Endothelial cell of umbilical vein (primary cell): Measurements from ENCODE around the gene SPNS2. TPM values are rescaled to one million over a fixed set of nuclear protein-coding genes. Genes with fewer than 3 reads are reported as not detected.

Experiments used
- BruUV-seq: library from RNA; stranded (reverse); fragments of 400-500 nt; replicated peaks from 2 replicates; lab custom pipeline; 2021; lab: Mats Ljungman, UMichigan
- CTCF ChIA-PET: fragments of 300-600, 350-600 bp; sonication (Branson Sonifier 250); formaldehyde crosslinking; loops from one replicate; lab custom pipeline; 2021; ENCODE audit warnings: antibody characterized with exemption, inconsistent platforms; lab: Charles Lee
- POLR2A ChIA-PET: fragments of 300-600, 350-600 bp; sonication (Branson Sonifier 250); formaldehyde crosslinking; loops from one replicate; lab custom pipeline; 2021; ENCODE audit warnings: antibody characterized with exemption, inconsistent platforms; lab: Charles Lee
- DNase-seq: peaks from one replicate; pipeline ENCODE4 v3.0.0-alpha.2; 2011; ENCODE audit warnings: low read depth, low spot score
- FAIRE-seq: peaks from 2 replicates; lab custom pipeline; 2011; peaks lifted over from hg19 to GRCh38; lab: Jason Lieb, UNC
- H2AFZ ChIP-seq: 2 replicates; pipeline ENCODE4 v1.6.0; 2012; ENCODE audit warnings: low read depth, low read length, control low read depth, inconsistent platforms
- H3K27ac ChIP-seq: 2 replicates; pipeline ENCODE4 v1.5.1; 2011; ENCODE audit warnings: low read depth, mild to moderate bottlenecking, control low read depth, low read length, moderate library complexity; ENCODE audit not compliant: insufficient read depth
- H3K27me3 ChIP-seq, 2 experiments: 2 replicates each; pipeline versions ENCODE4 v1.6.0 to v1.6.1; 2011; ENCODE audit warnings: low read length in 2 of 2, mixed read lengths in 1 of 2; ENCODE audit not compliant: control insufficient read depth in 2 of 2, insufficient read depth in 2 of 2
- H3K36me3 ChIP-seq, 2 experiments: 2 replicates in 1 of 2; 3 replicates in 1 of 2; pipeline ENCODE4 v1.5.1; 2011; ENCODE audit warnings: low read length in 2 of 2, mild to moderate bottlenecking in 1 of 2, moderate library complexity in 1 of 2; ENCODE audit not compliant: control insufficient read depth in 2 of 2, insufficient read depth in 2 of 2; ENCODE audit errors: extremely low read depth in 1 of 2
- H3K4me1 ChIP-seq: 3 replicates; pipeline ENCODE4 v1.5.1; 2011; ENCODE audit warnings: mild to moderate bottlenecking, low read length; ENCODE audit not compliant: control insufficient read depth, insufficient read depth; ENCODE audit errors: extremely low read depth
- H3K4me2 ChIP-seq: 2 replicates; pipeline ENCODE4 v1.6.1; 2011; ENCODE audit warnings: low read length, control low read depth, mixed read lengths; ENCODE audit not compliant: insufficient read depth
- H3K4me3 ChIP-seq, 3 experiments: fragments of 200-600 bp in 1 of 3; sonication (generic), shearing (Covaris generic) in 1 of 3; replicated peaks in 1 of 3; 2 replicates each; pipeline ENCODE4 v1.5.1; 2011 to 2016; ENCODE audit warnings: control low read depth in 3 of 3, low read length in 3 of 3, mild to moderate bottlenecking in 2 of 3, inconsistent platforms in 1 of 3, low read depth in 1 of 3, moderate library complexity in 1 of 3; ENCODE audit not compliant: insufficient read depth in 1 of 3
- H3K79me2 ChIP-seq: 2 replicates; pipeline ENCODE4 v1.6.0; 2012; ENCODE audit warnings: low read length, inconsistent platforms; ENCODE audit not compliant: control insufficient read depth, insufficient read depth
- H3K9ac ChIP-seq: replicated peaks from 2 replicates; pipeline ENCODE3; 2011; ENCODE audit warnings: low read length, control low read depth; ENCODE audit not compliant: insufficient read depth; ENCODE audit errors: extremely low read depth
- H3K9me1 ChIP-seq: replicated peaks from 3 replicates; pipeline ENCODE4 v1.6.0; 2011; ENCODE audit warnings: mild to moderate bottlenecking, low read length; ENCODE audit not compliant: control insufficient read depth, insufficient read depth; ENCODE audit errors: extremely low read depth
- H3K9me3 ChIP-seq: replicated peaks from 2 replicates; pipeline ENCODE4 v1.5.1; 2012; ENCODE audit warnings: low read length, inconsistent platforms; ENCODE audit not compliant: control insufficient read depth, insufficient read depth
- H4K20me1 ChIP-seq: replicated peaks from 2 replicates; pipeline ENCODE3; 2011; ENCODE audit warnings: mild to moderate bottlenecking, low read length; ENCODE audit not compliant: control insufficient read depth, insufficient read depth; ENCODE audit errors: extremely low read depth
- CTCF ChIP-seq, 2 donors: IDR thresholded peaks; 1 replicate in 1 of 2; 2 replicates in 1 of 2; pipeline ENCODE4 v1.5.1; 2011; ENCODE audit warnings: low read length in 2 of 2, mild to moderate bottlenecking in 2 of 2, moderate library complexity in 2 of 2, control low read depth in 1 of 2, inconsistent platforms in 1 of 2, low read depth in 1 of 2; ENCODE audit not compliant: insufficient read depth in 1 of 2; ENCODE audit errors: extremely low read depth in 1 of 2
- EZH2 ChIP-seq: IDR thresholded peaks from 2 replicates; pipeline ENCODE4 v1.6.1; 2012; ENCODE audit warnings: borderline replicate concordance, low read depth, mild to moderate bottlenecking, moderate library complexity, low read length, inconsistent platforms; ENCODE audit not compliant: severe bottlenecking
- FOS ChIP-seq: IDR thresholded peaks from 2 replicates; pipeline ENCODE4 v1.6.1; 2011; ENCODE audit warnings: mild to moderate bottlenecking, low read length, moderate library complexity, borderline replicate concordance; ENCODE audit not compliant: insufficient read depth
- GATA2 ChIP-seq: IDR thresholded peaks from 2 replicates; pipeline ENCODE4 v1.7.0; 2011; ENCODE audit warnings: low read depth, mild to moderate bottlenecking, moderate library complexity, mixed read lengths, low read length; ENCODE audit not compliant: insufficient read length, insufficient read depth
- JUN ChIP-seq: IDR thresholded peaks from 2 replicates; pipeline ENCODE4 v1.6.1; 2011; ENCODE audit warnings: borderline replicate concordance, low read depth; ENCODE audit not compliant: insufficient read length, insufficient read depth
- MAX ChIP-seq: IDR thresholded peaks from 2 replicates; pipeline ENCODE4 v1.6.1; 2011; ENCODE audit not compliant: insufficient read depth, insufficient read length
- MYC ChIP-seq: IDR thresholded peaks from one replicate; pipeline ENCODE4 v1.6.1; 2011; ENCODE audit warnings: mild to moderate bottlenecking, low read depth, low read length
- POLR2A ChIP-seq: IDR thresholded peaks from 2 replicates; pipeline ENCODE4 v1.6.1; 2012; ENCODE audit warnings: low read depth, mild to moderate bottlenecking, control low read depth, low read length
- POLR2AphosphoS5 ChIP-seq: IDR thresholded peaks from 2 replicates; pipeline ENCODE4 v1.6.1; 2012; ENCODE audit warnings: low read depth, mild to moderate bottlenecking, control low read depth, low read length, moderate library complexity; ENCODE audit not compliant: insufficient read depth
- dilution Hi-C: fragments of 300-500 bp; cut with MboI; formaldehyde crosslinking; loops from one replicate; pipeline ENCODE4 v1.15.0; 2019; ENCODE audit warnings: low sequenced_read_pairs; ENCODE audit not compliant: extremely low pct_ligation_motif_present
- intact Hi-C: fragments of 100-400 bp; cut with micrococcal nuclease; formaldehyde crosslinking; loops from one replicate; pipeline ENCODE4 v1.10.0; 2022
- polyA plus RNA-seq, 4 experiments: library from polyadenylated mRNA; depleted of rRNA in 3 of 4; stranded (reverse) in 3 of 4; unstranded in 1 of 4; fragments of >200 nt; gene quantifications; 2 replicates each; pipeline versions ENCODE4 v1.2.1 to v1.2.3, GENCODE V29; 2011 to 2012; ENCODE audit warnings: missing spikeins in 1 of 4
- total RNA-seq: library from RNA; stranded (reverse); gene quantifications from 2 replicates; pipeline ENCODE4 v1.2.3, GENCODE V29; 2021

SPNS2 gene
- total and polyA plus RNA-seq, 2 donors (not counting 3 experiments of a cell fraction or from before 2014, with no cell fraction given), result 70.2 to 77.3 TPM

GRCh38 chr17:4509923-4510617, 11.4 kb downstream of the SPNS2 start:
- DNase-seq (no peak), FAIRE-seq (no peak)
- CTCF ChIA-PET, result interaction anchor here (1.1 to 1.4 kb wide), 3 partner anchors 9 to 12 kb away, joined by 4 to 7 read pairs (median 4); partner anchors contain the start of gene SPNS2
- TF ChIP-seq MYC (no peak), FOS (no peak), EZH2 (no peak), JUN (no peak), POLR2AphosphoS5 (no peak), MAX (no peak), POLR2A (no peak), GATA2 (no peak), CTCF (IDR thresholded peaks at IDR 0.05; ENCODE audit: extremely low read depth in 1 of 2, insufficient read depth in 1 of 2, low read depth in 1 of 2, low read length in 2 of 2) (no peak)
- no peaks in the 10 kb centered on the region for H3K27me3 ChIP-seq
- no peak overlapping the region for H3K4me3 ChIP-seq
- no peak overlapping the region for H3K4me2 ChIP-seq
- peaks cover 8% of the 10 kb centered on the region for H3K79me2 ChIP-seq
- H2AFZ ChIP-seq, result no peak overlapping the region
- H3K36me3 ChIP-seq, result peaks cover 0 to 21% of the 10 kb centered on the region in 2 experiments
- intact Hi-C loops (no loop called here), dilution Hi-C loops (no loop called here)
- H3K27ac ChIP-seq, result no peak overlapping the region
- no peak overlapping the region for H3K9ac ChIP-seq
- BruUV-seq, result no TSS peak
- H3K9me1 ChIP-seq, result no peaks in the 10 kb centered on the region
- no peaks in the 10 kb centered on the region for H3K9me3 ChIP-seq
- POLR2A ChIA-PET, result no interaction called here
- H4K20me1 ChIP-seq, result no peaks in the 10 kb centered on the region
- peaks cover 19% of the 10 kb centered on the region for H3K4me1 ChIP-seq
